Kidney (tissue), 14 donors: ENCODE results near the gene CAPS. TPM values are rescaled to one million over a fixed set of nuclear protein-coding genes. Genes with fewer than 3 reads are reported as not detected.

Experiments used
- DNase-seq, 5 donors: peaks; one replicate each; pipeline ENCODE4 v3.0.0-alpha.2; 2013 to 2020
- FAIRE-seq: peaks from 2 replicates; lab custom pipeline; 2012; peaks lifted over from hg19 to GRCh38; lab: Jason Lieb, UNC
- H3K27ac ChIP-seq, 2 donors: one replicate each; pipeline ENCODE4 v1.7.0; 2013; ENCODE audit warnings: low read depth in 2 of 2, low read length in 2 of 2, inconsistent platforms in 1 of 2
- H3K27me3 ChIP-seq: one replicate; pipeline ENCODE4 v1.7.1; 2013; ENCODE audit warnings: low read length, inconsistent platforms; ENCODE audit not compliant: control insufficient read depth, insufficient read depth
- H3K36me3 ChIP-seq, 3 donors: one replicate each; pipeline versions ENCODE4 v1.7.0 to v1.7.1; 2013; ENCODE audit warnings: low read length in 3 of 3, control low read depth in 1 of 3, inconsistent platforms in 1 of 3; ENCODE audit not compliant: insufficient read depth in 3 of 3, control insufficient read depth in 2 of 3
- H3K4me1 ChIP-seq, 3 donors: one replicate each; pipeline versions ENCODE4 v1.7.0 to v1.7.1; 2013; ENCODE audit warnings: low read length in 3 of 3, inconsistent platforms in 1 of 3, low read depth in 1 of 3; ENCODE audit not compliant: control insufficient read depth in 2 of 3, insufficient read depth in 2 of 3
- H3K4me3 ChIP-seq, 3 donors: one replicate each; pipeline versions ENCODE4 v1.7.0 to v1.8.1; 2013; ENCODE audit warnings: low read length in 3 of 3, control low read depth in 1 of 3, inconsistent platforms in 1 of 3
- H3K9ac ChIP-seq, 3 donors: one replicate each; pipeline versions ENCODE4 v1.7.0 to v1.7.1; 2013; ENCODE audit warnings: low read length in 3 of 3, control low read depth in 1 of 3, inconsistent platforms in 1 of 3
- H3K9me3 ChIP-seq, 3 donors: one replicate each; pipeline versions ENCODE4 v1.7.0 to v1.7.1; 2013; ENCODE audit warnings: low read length in 3 of 3, control low read depth in 1 of 3, inconsistent platforms in 1 of 3; ENCODE audit not compliant: control insufficient read depth in 2 of 3, insufficient read depth in 1 of 3
- intact Hi-C: fragments of 100-400 bp; cut with DNase I; formaldehyde crosslinking; loops from one replicate; pipeline ENCODE4 v1.11.1; 2022
- polyA plus RNA-seq: library from polyadenylated mRNA; stranded (reverse); fragments of 350-450 nt; fragmentation: Illumina TruSeq; extraction: RNeasy Lipid Tissue Mini Kit (QIAGEN cat#74804); gene quantifications from one replicate; pipeline ENCODE4 v1.2.3, GENCODE V29; 2014; ENCODE audit warnings: low read depth, low replicate concordance; ENCODE audit not compliant: insufficient read depth
- total RNA-seq: library from RNA; stranded (reverse); fragmentation: NEBNext Ultra II Directional; extraction: Animal tissue kit (Norgen Biotek cat#: 25700); gene quantifications from one replicate; pipeline ENCODE4 v1.2.1, GENCODE V29; 2021
- TF ChIP-seq, protein P1 (sequence below): IDR thresholded peaks from 3 replicates; pipeline ENCODE4 v1.5.1; 2012; ENCODE audit warnings: mild to moderate bottlenecking, moderate library complexity, borderline replicate concordance; ENCODE audit not compliant: insufficient read depth; ENCODE audit errors: extremely low read depth
- donor health status: control.
- donor health status: control.
- donor health status: control.
- donor health status: control.
- donor health status: control.
- donor health status: DM: yes; HTN: yes; CAD: no.
- donor health status: Normal renal cell carcinoma (clear cell type).

CAPS gene
- total and polyA plus RNA-seq, 2 donors from 2014 or later: 53.0 to 82.1 TPM

GRCh38 chr19:5958074-5958850, 44.2 kb downstream of the CAPS start:
- Histone ChIP-seq H3K27ac (no peak overlapping the region), H3K9ac (no peak overlapping the region), H3K4me1 (peaks cover 4 to 51% (median 35%) of the 10 kb centered on the region in 3 donors), H3K4me3 (no peak overlapping the region), H3K9me3 (no peaks in the 10 kb centered on the region), H3K27me3 (no peaks in the 10 kb centered on the region), H3K36me3 (no peaks in the 10 kb centered on the region)
- FAIRE-seq: no peak
- DNase-seq: peak in 2 of 5 donors; percentile 22 to 39
- intact Hi-C loops: no loop called here
- TF ChIP-seq, protein P1, sequence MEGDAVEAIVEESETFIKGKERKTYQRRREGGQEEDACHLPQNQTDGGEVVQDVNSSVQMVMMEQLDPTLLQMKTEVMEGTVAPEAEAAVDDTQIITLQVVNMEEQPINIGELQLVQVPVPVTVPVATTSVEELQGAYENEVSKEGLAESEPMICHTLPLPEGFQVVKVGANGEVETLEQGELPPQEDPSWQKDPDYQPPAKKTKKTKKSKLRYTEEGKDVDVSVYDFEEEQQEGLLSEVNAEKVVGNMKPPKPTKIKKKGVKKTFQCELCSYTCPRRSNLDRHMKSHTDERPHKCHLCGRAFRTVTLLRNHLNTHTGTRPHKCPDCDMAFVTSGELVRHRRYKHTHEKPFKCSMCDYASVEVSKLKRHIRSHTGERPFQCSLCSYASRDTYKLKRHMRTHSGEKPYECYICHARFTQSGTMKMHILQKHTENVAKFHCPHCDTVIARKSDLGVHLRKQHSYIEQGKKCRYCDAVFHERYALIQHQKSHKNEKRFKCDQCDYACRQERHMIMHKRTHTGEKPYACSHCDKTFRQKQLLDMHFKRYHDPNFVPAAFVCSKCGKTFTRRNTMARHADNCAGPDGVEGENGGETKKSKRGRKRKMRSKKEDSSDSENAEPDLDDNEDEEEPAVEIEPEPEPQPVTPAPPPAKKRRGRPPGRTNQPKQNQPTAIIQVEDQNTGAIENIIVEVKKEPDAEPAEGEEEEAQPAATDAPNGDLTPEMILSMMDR: no peak

GRCh38 chr19:5958851-5959122, 44.7 kb downstream of the CAPS start:
- TF ChIP-seq, protein P1: no peak
- Histone ChIP-seq H3K36me3 (no peaks in the 10 kb centered on the region), H3K9ac (no peak overlapping the region), H3K27me3 (no peaks in the 10 kb centered on the region), H3K9me3 (no peaks in the 10 kb centered on the region), H3K4me3 (no peak overlapping the region), H3K4me1 (peaks cover 4 to 49% (median 36%) of the 10 kb centered on the region in 3 donors), H3K27ac (no peak overlapping the region)
- DNase-seq (peak in 1 of 5 donors; percentile 45), FAIRE-seq (no peak)
- intact Hi-C loops: no loop called here

DNA sequence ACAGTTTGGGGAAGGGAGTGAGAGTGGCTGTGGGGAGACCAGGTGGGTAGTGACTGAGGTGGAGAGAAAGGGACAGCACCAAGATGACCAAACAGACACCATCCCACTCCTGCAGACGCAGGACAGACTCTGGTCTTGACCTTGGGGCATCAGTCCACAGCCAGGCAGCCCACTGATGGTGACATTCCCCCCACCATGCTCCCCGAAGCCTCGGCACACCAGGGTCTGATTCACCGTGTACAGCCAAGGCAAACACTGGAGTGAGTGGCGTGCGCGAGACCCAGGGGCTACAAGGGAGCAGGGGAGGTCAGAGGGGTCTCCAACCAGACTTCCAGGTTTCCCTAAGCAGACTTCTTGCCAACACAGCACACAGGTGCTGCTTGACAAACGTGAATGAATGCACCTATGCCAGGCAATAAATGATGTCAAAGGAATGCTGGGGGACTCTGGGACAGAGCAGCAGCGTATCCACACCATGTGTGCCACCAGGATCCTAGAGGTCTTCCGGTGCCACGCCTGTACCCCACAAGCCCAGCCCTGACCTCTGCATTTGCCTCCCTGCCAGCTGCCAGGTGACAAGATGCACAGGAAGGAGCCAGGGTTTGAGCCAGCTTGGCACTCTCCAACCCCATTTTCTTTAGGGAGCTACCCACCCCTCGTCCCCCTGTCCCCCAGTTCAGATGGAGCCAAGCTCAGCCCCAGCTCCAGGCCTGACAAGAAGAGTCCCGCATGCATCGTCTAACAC, 45.4 kb downstream of the CAPS start:
- peak in 1 of 5 donors; percentile 55 for DNase-seq
- peak overlapping the region in 1 of 2 donors; percentile 16 for H3K27ac ChIP-seq
- FAIRE-seq: no peak

More for the DNA sequence above, 45.4 kb downstream of the CAPS start:
- TF ChIP-seq, protein P1: no peak
- peaks cover 0 to 44% (median 31%) of the 10 kb centered on the region in 3 donors for H3K4me1 ChIP-seq
- H3K27me3 ChIP-seq: no peaks in the 10 kb centered on the region
- no peaks in the 10 kb centered on the region for H3K36me3 ChIP-seq
- intact Hi-C loops: no loop called here
- H3K4me3 ChIP-seq: no peak overlapping the region
- no peaks in the 10 kb centered on the region for H3K9me3 ChIP-seq
- H3K9ac ChIP-seq: no peak overlapping the region
